ENCODE measurements around the gene SEC14L3. TPM values are rescaled to one million over a fixed set of nuclear protein-coding genes. Genes with fewer than 3 reads are reported as not detected.
A peak's percentile ranks its signal among the peaks of the same experiment; 100 is the strongest.

The SEC14L3 gene
- total and polyA plus RNA-seq, 2 of the 13 experiments (the other 11 are each of a cell fraction or from before 2014, with no cell fraction given) = not detected

DNA sequence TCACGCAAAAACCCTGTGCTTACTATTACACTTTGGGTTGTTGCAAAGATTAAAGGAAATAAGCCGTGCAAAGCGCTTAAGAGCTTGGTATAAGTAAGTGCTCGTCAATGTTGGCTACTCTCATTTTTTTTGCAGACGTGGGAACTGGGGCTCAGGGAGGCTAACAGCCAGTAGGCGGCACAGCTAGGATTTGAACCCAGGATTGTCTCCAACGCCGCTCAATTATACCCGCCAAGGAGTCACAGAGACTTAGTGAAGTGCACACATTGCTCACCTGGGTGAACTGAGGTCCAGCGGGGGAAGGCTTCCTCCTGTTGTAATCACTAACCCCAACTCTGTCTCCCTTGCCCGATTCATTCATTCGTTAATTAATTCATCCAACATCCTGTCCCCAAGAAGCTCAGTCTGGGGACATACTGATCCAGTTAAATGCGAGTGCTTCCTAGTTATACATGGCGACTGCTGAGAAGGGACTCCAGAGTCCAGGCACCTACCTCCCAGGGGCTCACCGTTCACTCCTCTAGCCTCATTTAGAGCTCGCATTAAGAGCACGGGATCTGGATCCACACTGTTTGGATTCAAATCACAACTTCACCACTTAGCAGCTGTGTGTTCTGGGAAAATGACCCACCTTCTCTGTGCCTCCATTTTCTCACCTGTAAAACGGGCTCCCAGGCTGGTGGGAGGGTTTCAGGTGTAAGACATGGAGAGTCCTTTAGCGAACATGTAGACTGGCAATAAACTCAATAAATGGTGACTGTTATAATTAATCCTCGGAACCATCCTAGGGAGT, 47.1 kb downstream of the SEC14L3 start (continued):
- no peak for TF ChIP-seq ZNF460 (CRISPR knock-in tag; IDR thresholded peaks at IDR 0.05; ENCODE audit: borderline replicate concordance)
- TF ChIP-seq, protein P1, sequence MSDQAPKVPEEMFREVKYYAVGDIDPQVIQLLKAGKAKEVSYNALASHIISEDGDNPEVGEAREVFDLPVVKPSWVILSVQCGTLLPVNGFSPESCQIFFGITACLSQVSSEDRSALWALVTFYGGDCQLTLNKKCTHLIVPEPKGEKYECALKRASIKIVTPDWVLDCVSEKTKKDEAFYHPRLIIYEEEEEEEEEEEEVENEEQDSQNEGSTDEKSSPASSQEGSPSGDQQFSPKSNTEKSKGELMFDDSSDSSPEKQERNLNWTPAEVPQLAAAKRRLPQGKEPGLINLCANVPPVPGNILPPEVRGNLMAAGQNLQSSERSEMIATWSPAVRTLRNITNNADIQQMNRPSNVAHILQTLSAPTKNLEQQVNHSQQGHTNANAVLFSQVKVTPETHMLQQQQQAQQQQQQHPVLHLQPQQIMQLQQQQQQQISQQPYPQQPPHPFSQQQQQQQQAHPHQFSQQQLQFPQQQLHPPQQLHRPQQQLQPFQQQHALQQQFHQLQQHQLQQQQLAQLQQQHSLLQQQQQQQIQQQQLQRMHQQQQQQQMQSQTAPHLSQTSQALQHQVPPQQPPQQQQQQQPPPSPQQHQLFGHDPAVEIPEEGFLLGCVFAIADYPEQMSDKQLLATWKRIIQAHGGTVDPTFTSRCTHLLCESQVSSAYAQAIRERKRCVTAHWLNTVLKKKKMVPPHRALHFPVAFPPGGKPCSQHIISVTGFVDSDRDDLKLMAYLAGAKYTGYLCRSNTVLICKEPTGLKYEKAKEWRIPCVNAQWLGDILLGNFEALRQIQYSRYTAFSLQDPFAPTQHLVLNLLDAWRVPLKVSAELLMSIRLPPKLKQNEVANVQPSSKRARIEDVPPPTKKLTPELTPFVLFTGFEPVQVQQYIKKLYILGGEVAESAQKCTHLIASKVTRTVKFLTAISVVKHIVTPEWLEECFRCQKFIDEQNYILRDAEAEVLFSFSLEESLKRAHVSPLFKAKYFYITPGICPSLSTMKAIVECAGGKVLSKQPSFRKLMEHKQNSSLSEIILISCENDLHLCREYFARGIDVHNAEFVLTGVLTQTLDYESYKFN (CRISPR knock-in tag; conservative IDR thresholded peaks at IDR 0.05) = no peak
- no peak for TF ChIP-seq HNRNPK (IDR thresholded peaks at IDR 0.05; ENCODE audit: low read depth, low read length, poor library complexity, severe bottlenecking)
- no peak for TF ChIP-seq ZNF317 (CRISPR knock-in tag; IDR thresholded peaks at IDR 0.05)
- no peak for TF ChIP-seq SATB2 (CRISPR knock-in tag; IDR thresholded peaks at IDR 0.05)
- TF ChIP-seq, protein P2, sequence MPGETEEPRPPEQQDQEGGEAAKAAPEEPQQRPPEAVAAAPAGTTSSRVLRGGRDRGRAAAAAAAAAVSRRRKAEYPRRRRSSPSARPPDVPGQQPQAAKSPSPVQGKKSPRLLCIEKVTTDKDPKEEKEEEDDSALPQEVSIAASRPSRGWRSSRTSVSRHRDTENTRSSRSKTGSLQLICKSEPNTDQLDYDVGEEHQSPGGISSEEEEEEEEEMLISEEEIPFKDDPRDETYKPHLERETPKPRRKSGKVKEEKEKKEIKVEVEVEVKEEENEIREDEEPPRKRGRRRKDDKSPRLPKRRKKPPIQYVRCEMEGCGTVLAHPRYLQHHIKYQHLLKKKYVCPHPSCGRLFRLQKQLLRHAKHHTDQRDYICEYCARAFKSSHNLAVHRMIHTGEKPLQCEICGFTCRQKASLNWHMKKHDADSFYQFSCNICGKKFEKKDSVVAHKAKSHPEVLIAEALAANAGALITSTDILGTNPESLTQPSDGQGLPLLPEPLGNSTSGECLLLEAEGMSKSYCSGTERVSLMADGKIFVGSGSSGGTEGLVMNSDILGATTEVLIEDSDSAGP (CRISPR knock-in tag; IDR thresholded peaks at IDR 0.05; ENCODE audit: borderline replicate concordance) = no peak
- TF ChIP-seq AGO1 (IDR thresholded peaks at IDR 0.05; ENCODE audit: low read depth, low read length, poor library complexity, severe bottlenecking) = no peak
- TF ChIP-seq, protein P3, sequence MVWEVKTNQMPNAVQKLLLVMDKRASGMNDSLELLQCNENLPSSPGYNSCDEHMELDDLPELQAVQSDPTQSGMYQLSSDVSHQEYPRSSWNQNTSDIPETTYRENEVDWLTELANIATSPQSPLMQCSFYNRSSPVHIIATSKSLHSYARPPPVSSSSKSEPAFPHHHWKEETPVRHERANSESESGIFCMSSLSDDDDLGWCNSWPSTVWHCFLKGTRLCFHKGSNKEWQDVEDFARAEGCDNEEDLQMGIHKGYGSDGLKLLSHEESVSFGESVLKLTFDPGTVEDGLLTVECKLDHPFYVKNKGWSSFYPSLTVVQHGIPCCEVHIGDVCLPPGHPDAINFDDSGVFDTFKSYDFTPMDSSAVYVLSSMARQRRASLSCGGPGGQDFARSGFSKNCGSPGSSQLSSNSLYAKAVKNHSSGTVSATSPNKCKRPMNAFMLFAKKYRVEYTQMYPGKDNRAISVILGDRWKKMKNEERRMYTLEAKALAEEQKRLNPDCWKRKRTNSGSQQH (CRISPR knock-in tag; IDR thresholded peaks at IDR 0.05; ENCODE audit: low read depth) = no peak
- TF ChIP-seq ETV6 (CRISPR knock-in tag; conservative IDR thresholded peaks at IDR 0.05) = no peak
- peak; percentile 28; the same call in 1 of the 2 replicates for TF ChIP-seq ZBTB38 (CRISPR knock-in tag; IDR thresholded peaks at IDR 0.05)
- 0 out of 2 replicates have a peak, but pooled peaks have one; percentile 23 for TF ChIP-seq SNAI1 (CRISPR knock-in tag; IDR thresholded peaks at IDR 0.05; ENCODE audit: borderline replicate concordance)
- 0 out of 2 replicates have a peak, but pooled peaks have one; percentile 41 for TF ChIP-seq CENPT (CRISPR knock-in tag; IDR thresholded peaks at IDR 0.05; ENCODE audit: low read depth)
- no peak for TF ChIP-seq ZBTB20 (CRISPR knock-in tag; IDR thresholded peaks at IDR 0.05; ENCODE audit: borderline replicate concordance, low read depth)
- TF ChIP-seq MXD4 (CRISPR knock-in tag; IDR thresholded peaks at IDR 0.05) = no peak
- TF ChIP-seq, protein P4, sequence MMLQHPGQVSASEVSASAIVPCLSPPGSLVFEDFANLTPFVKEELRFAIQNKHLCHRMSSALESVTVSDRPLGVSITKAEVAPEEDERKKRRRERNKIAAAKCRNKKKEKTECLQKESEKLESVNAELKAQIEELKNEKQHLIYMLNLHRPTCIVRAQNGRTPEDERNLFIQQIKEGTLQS (CRISPR knock-in tag; IDR thresholded peaks at IDR 0.05) = no peak
- no peak for TF ChIP-seq ZNF44 (CRISPR knock-in tag; IDR thresholded peaks at IDR 0.05)
- no peak for TF ChIP-seq ZNF136 (CRISPR knock-in tag; IDR thresholded peaks at IDR 0.05; ENCODE audit: low read depth)
- TF ChIP-seq SP4 (CRISPR knock-in tag; IDR thresholded peaks at IDR 0.05) = no peak
- TF ChIP-seq ZNF564 (CRISPR knock-in tag; IDR thresholded peaks at IDR 0.05) = no peak
- TF ChIP-seq RNF2 (conservative IDR thresholded peaks at IDR 0.05; ENCODE audit: low read depth) = no peak

All from HepG2 (cell line).